Inflammatory macrophage treated with lipopolysaccharide for 1 hour (primary cell): ENCODE data around the gene ALG14.

Experiments
- DNase-seq, 2 donors: peaks; one replicate each; pipeline ENCODE4 v3.0.0-alpha.2; 2020 to 2022

ALG14 gene

GRCh38 chr1:94979656-94980581 lies 92.8 kb downstream of the ALG14 start:
- no peak for DNase-seq

GRCh38 chr1:94979131-94979530 lies 93.6 kb downstream of the ALG14 start:
- no peak for DNase-seq

- DNase-seq, result no peak
These were observed 94.3 kb downstream of the ALG14 start for GRCh38 chr1:94978401-94978800.

GRCh38 chr1:94976971-94977548 lies 95.7 kb downstream of the ALG14 start:
- DNase-seq, result no peak

GRCh38 chr1:94974824-94975223 lies 97.9 kb downstream of the ALG14 start:
- DNase-seq, result no peak

GRCh38 chr1:94974241-94974640 lies 98.5 kb downstream of the ALG14 start:
- no peak for DNase-seq

GRCh38 chr1:94973309-94973922 lies 99.3 kb downstream of the ALG14 start:
- no peak for DNase-seq

GRCh38 chr1:94971491-94971924 lies 101.2 kb downstream of the ALG14 start:
- no peak for DNase-seq

- DNase-seq, result no peak
These were observed 102.0 kb downstream of the ALG14 start for GRCh38 chr1:94970783-94971182.

GRCh38 chr1:94969137-94969536 lies 103.6 kb downstream of the ALG14 start:
- DNase-seq, result no peak

GRCh38 chr1:94966033-94966432 lies 106.7 kb downstream of the ALG14 start:
- DNase-seq, result no peak

- DNase-seq, result no peak
These were observed 108.9 kb downstream of the ALG14 start for GRCh38 chr1:94963864-94964263.

GRCh38 chr1:94962409-94963265 lies 110.1 kb downstream of the ALG14 start:
- peak; percentile 53 to 62 for DNase-seq

GRCh38 chr1:94961988-94962387 lies 110.8 kb downstream of the ALG14 start:
- DNase-seq, result no peak

- DNase-seq, result no peak
These were observed 111.2 kb downstream of the ALG14 start for GRCh38 chr1:94961582-94961981.

GRCh38 chr1:94958081-94958480 lies 114.7 kb downstream of the ALG14 start:
- DNase-seq, result no peak

GRCh38 chr1:94955767-94956632 lies 116.8 kb downstream of the ALG14 start:
- DNase-seq, result no peak

- DNase-seq, result no peak
These were observed 118.2 kb downstream of the ALG14 start for GRCh38 chr1:94954263-94955220.

- no peak for DNase-seq
These were observed 119.0 kb downstream of the ALG14 start for GRCh38 chr1:94953746-94954145.

GRCh38 chr1:94953107-94953506 lies 119.6 kb downstream of the ALG14 start:
- no peak for DNase-seq

- no peak for DNase-seq
These were observed 120.2 kb downstream of the ALG14 start for GRCh38 chr1:94952539-94952938.
